HepG2 (cell line): ENCODE data around the gene ZMPSTE24. TPM values are rescaled to one million over a fixed set of nuclear protein-coding genes. Genes with fewer than 3 reads are reported as not detected.

Source experiments
- GTF2F1 ChIP-seq: fragments of 150-350 bp; IDR thresholded peaks from 2 replicates; pipeline ENCODE4 v1.6.1; 2014; ENCODE audit warnings: low read length
- HNF4A ChIP-seq: sonication (generic); formaldehyde crosslinking; IDR thresholded peaks from 2 replicates; pipeline ENCODE4 v1.4.0; 2020; ENCODE audit warnings: missing genetic modification reagents
- KIAA2018 ChIP-seq: sonication (generic); formaldehyde crosslinking; IDR thresholded peaks from 2 replicates; pipeline ENCODE4 v1.5.0; 2020; ENCODE audit warnings: mild to moderate bottlenecking, missing genetic modification reagents, borderline replicate concordance
- NCOA1 ChIP-seq: sonication (generic); formaldehyde crosslinking; IDR thresholded peaks from 2 replicates; pipeline ENCODE4 v1.9.0; 2021; ENCODE audit warnings: missing genetic modification reagents
- NR2F6 ChIP-seq, 2 experiments: IDR thresholded peaks; 2 replicates each; pipeline ENCODE4 v1.6.1; 2016; ENCODE audit warnings: antibody characterized with exemption in 1 of 2, mild to moderate bottlenecking in 1 of 2
- RXRB ChIP-seq: IDR thresholded peaks from 2 replicates; pipeline ENCODE4 v1.6.1; 2016; ENCODE audit warnings: borderline replicate concordance, missing genetic modification reagents, missing compliant biosample characterization
- SIX1 ChIP-seq: sonication (generic); formaldehyde crosslinking; IDR thresholded peaks from 2 replicates; pipeline ENCODE4 v1.4.0; 2020; ENCODE audit warnings: missing genetic modification reagents, borderline replicate concordance
- ZNF121 ChIP-seq: sonication (generic); formaldehyde crosslinking; IDR thresholded peaks from 2 replicates; pipeline ENCODE4 v1.5.0; 2020; ENCODE audit warnings: mild to moderate bottlenecking, missing genetic modification reagents
- ZNF234 ChIP-seq: sonication (generic); formaldehyde crosslinking; conservative IDR thresholded peaks from 2 replicates; pipeline ENCODE4 v1.5.1; 2020; ENCODE audit warnings: mild to moderate bottlenecking, missing genetic modification reagents
- ZNF235 ChIP-seq: sonication (generic); formaldehyde crosslinking; IDR thresholded peaks from 2 replicates; pipeline ENCODE4 v1.8.1; 2023; ENCODE audit warnings: mild to moderate bottlenecking, missing genetic modification reagents, borderline replicate concordance
- ZNF530 ChIP-seq: sonication (generic); formaldehyde crosslinking; IDR thresholded peaks from 2 replicates; pipeline ENCODE4 v1.5.0; 2020; ENCODE audit warnings: low read depth, mild to moderate bottlenecking, missing genetic modification reagents
- ZNF567 ChIP-seq: sonication (generic); formaldehyde crosslinking; IDR thresholded peaks from 2 replicates; pipeline ENCODE4 v1.8.1; 2023; ENCODE audit warnings: mild to moderate bottlenecking, missing genetic modification reagents, borderline replicate concordance
- ZNF569 ChIP-seq: sonication (generic); formaldehyde crosslinking; IDR thresholded peaks from 2 replicates; pipeline ENCODE4 v1.5.0; 2020; ENCODE audit warnings: mild to moderate bottlenecking, missing genetic modification reagents, moderate library complexity, borderline replicate concordance
- ZNF609 ChIP-seq: sonication (generic); formaldehyde crosslinking; IDR thresholded peaks from 2 replicates; pipeline ENCODE4 v1.4.0; 2020; ENCODE audit warnings: mild to moderate bottlenecking, missing genetic modification reagents, borderline replicate concordance
- ZSCAN12 ChIP-seq: sonication (generic); formaldehyde crosslinking; IDR thresholded peaks from 2 replicates; pipeline ENCODE4 v1.9.0; 2021; ENCODE audit warnings: mild to moderate bottlenecking, missing genetic modification reagents
- ZZZ3 ChIP-seq: sonication (generic); formaldehyde crosslinking; IDR thresholded peaks from 2 replicates; pipeline ENCODE4 v1.4.0; 2020; ENCODE audit warnings: missing genetic modification reagents, mild to moderate bottlenecking, borderline replicate concordance
- polyA plus RNA-seq, 8 experiments: library from polyadenylated mRNA; depleted of rRNA in 3 of 8; stranded (reverse) in 7 of 8; unstranded in 1 of 8; fragments of >200 nt; fragmentation: Illumina TruSeq in 4 of 8; extraction: Trizol in 4 of 8; gene quantifications; 2 replicates each; pipeline versions ENCODE4 v1.2.1 to v1.2.3, GENCODE V29; 2011 to 2016; ENCODE audit warnings: low read depth in 4 of 8, missing spikeins in 1 of 8, mixed read lengths in 1 of 8; ENCODE audit not compliant: insufficient read depth in 1 of 8
- total RNA-seq, 5 experiments: library from RNA; depleted of rRNA; stranded (reverse); fragments of >200 nt; fragmentation: Illumina TruSeq; extraction: Trizol; gene quantifications; 2 replicates each; pipeline ENCODE4 v1.2.3, GENCODE V29; 2016; ENCODE audit warnings: low read depth in 1 of 5

Gene ZMPSTE24
- total and polyA plus RNA-seq, 2 of the 13 experiments (the other 11 are each of a cell fraction or from before 2014, with no cell fraction given): 13.6 to 60.2 TPM

- TF ChIP-seq KIAA2018 (CRISPR knock-in tag) (no peak), ZNF569 (no peak), ZNF609 (CRISPR knock-in tag) (no peak), ZNF235 (CRISPR knock-in tag) (no peak), GTF2F1 (no peak), ZNF234 (peak; percentile 99), HNF4A (CRISPR knock-in tag) (no peak; the same call in 1 of the 2 replicates), ZNF567 (no peak), RXRB (no peak), SIX1 (CRISPR knock-in tag) (no peak), ZSCAN12 (no peak), ZNF530 (CRISPR knock-in tag) (no peak), NCOA1 (CRISPR knock-in tag) (no peak), ZNF121 (CRISPR knock-in tag) (peak; percentile 92), NR2F6 (IDR thresholded peaks at IDR 0.05) (peak; percentile 73), NR2F6 (CRISPR knock-in tag; IDR thresholded peaks at IDR 0.05) (peak; percentile 47), ZZZ3 (CRISPR knock-in tag) (no peak)
Observed at GRCh38 chr1:40341491-40342380, 83.7 kb downstream of the ZMPSTE24 start (continued).
